ENCODE measurements around the gene NACA. TPM values are rescaled to one million over a fixed set of nuclear protein-coding genes. Genes with fewer than 3 reads are reported as not detected.

The NACA gene
- total RNA-seq, 1 experiment from 2014 or later: 804 TPM

- peak overlapping the region; percentile 42 for H3K4me3 Mint-ChIP-seq (ENCODE audit: unreplicated experiment)
- H3K36me3 Mint-ChIP-seq (ENCODE audit: insufficient read depth, unreplicated experiment): peaks cover 93% of the 10 kb centered on the region
- no peaks in the 10 kb centered on the region for H3K4me1 Mint-ChIP-seq (ENCODE audit: low read depth, unreplicated experiment)
- H3K9me3 ChIP-seq: no peaks in the 10 kb centered on the region
- TF ChIP-seq, protein P1, sequence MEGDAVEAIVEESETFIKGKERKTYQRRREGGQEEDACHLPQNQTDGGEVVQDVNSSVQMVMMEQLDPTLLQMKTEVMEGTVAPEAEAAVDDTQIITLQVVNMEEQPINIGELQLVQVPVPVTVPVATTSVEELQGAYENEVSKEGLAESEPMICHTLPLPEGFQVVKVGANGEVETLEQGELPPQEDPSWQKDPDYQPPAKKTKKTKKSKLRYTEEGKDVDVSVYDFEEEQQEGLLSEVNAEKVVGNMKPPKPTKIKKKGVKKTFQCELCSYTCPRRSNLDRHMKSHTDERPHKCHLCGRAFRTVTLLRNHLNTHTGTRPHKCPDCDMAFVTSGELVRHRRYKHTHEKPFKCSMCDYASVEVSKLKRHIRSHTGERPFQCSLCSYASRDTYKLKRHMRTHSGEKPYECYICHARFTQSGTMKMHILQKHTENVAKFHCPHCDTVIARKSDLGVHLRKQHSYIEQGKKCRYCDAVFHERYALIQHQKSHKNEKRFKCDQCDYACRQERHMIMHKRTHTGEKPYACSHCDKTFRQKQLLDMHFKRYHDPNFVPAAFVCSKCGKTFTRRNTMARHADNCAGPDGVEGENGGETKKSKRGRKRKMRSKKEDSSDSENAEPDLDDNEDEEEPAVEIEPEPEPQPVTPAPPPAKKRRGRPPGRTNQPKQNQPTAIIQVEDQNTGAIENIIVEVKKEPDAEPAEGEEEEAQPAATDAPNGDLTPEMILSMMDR (IDR thresholded peaks at IDR 0.05; ENCODE audit: insufficient read depth in 1 of 2, low read depth in 1 of 2, low read length in 1 of 2, severe bottlenecking in 1 of 2, unreplicated experiment in 1 of 2): no peak
- intact Hi-C loops (cut with micrococcal nuclease; ENCODE audit: unreplicated experiment): no loop called here
- DNase-seq: no peak
- no peaks in the 10 kb centered on the region for H3K9me3 Mint-ChIP-seq (ENCODE audit: unreplicated experiment)
- H3K27me3 Mint-ChIP-seq (ENCODE audit: insufficient read depth, unreplicated experiment): no peaks in the 10 kb centered on the region
- H3K4me1 ChIP-seq: no peaks in the 10 kb centered on the region
- H3K4me3 ChIP-seq (ENCODE audit: low read depth, low read length): no peak overlapping the region
- CTCF ChIA-PET: interaction anchor here (0.7 to 1.1 kb wide), 2 partner anchors 48 kb away, joined by 3 to 4 read pairs; no protein-coding TSS in a partner anchor
- POLR2A ChIA-PET: interaction anchor here (0.7 kb wide), 1 partner anchor 40 kb away, joined by 3 read pairs; the partner anchor contains the start of gene NACA
- H3K36me3 ChIP-seq (ENCODE audit: control insufficient read depth, insufficient read depth, low read length): no peaks in the 10 kb centered on the region
- no peaks in the 10 kb centered on the region for H3K27me3 ChIP-seq (replicated peaks; ENCODE audit: control insufficient read depth, insufficient read depth, low read length)
- BruUV-seq (replicated peaks): no TSS peak
- H3K27ac Mint-ChIP-seq (ENCODE audit: unreplicated experiment): no peak overlapping the region
These were observed 40.2 kb downstream of the NACA start for GRCh38 chr12:56684745-56685359.

GRCh38 chr12:56682323-56682722 lies 42.8 kb downstream of the NACA start:
- TF ChIP-seq, protein P1 (IDR thresholded peaks at IDR 0.05; ENCODE audit: insufficient read depth in 1 of 2, low read depth in 1 of 2, low read length in 1 of 2, severe bottlenecking in 1 of 2, unreplicated experiment in 1 of 2): no peak
- H3K4me1 Mint-ChIP-seq (ENCODE audit: low read depth, unreplicated experiment): no peaks in the 10 kb centered on the region
- peaks cover 91% of the 10 kb centered on the region for H3K36me3 Mint-ChIP-seq (ENCODE audit: insufficient read depth, unreplicated experiment)
- intact Hi-C loops (cut with micrococcal nuclease; ENCODE audit: unreplicated experiment): no loop called here
- Histone ChIP-seq H3K4me1 (peaks cover 6% of the 10 kb centered on the region; the same call in 1 of the 2 replicates), H3K4me3 (ENCODE audit: low read depth, low read length) (no peak overlapping the region), H3K9me3 (no peaks in the 10 kb centered on the region), H3K36me3 (ENCODE audit: control insufficient read depth, insufficient read depth, low read length) (0 out of 2 replicates have a peak, but pooled peaks cover 2% of the 10 kb centered on the region), H3K27me3 (replicated peaks; ENCODE audit: control insufficient read depth, insufficient read depth, low read length) (no peaks in the 10 kb centered on the region)
- H3K9me3 Mint-ChIP-seq (ENCODE audit: unreplicated experiment): no peaks in the 10 kb centered on the region
- BruUV-seq (replicated peaks): no TSS peak
- POLR2A ChIA-PET: no interaction called here
- H3K4me3 Mint-ChIP-seq (ENCODE audit: unreplicated experiment): no peak overlapping the region
- CTCF ChIA-PET: interaction anchor here (0.6 kb wide), 1 partner anchor 9 kb away, joined by 3 read pairs; no protein-coding TSS in a partner anchor
- no peak for DNase-seq
- no peak overlapping the region for H3K27ac Mint-ChIP-seq (ENCODE audit: unreplicated experiment)
- H3K27me3 Mint-ChIP-seq (ENCODE audit: insufficient read depth, unreplicated experiment): no peaks in the 10 kb centered on the region

- H3K4me3 Mint-ChIP-seq (ENCODE audit: unreplicated experiment): no peak overlapping the region
- TF ChIP-seq, protein P1 (IDR thresholded peaks at IDR 0.05; ENCODE audit: insufficient read depth in 1 of 2, low read depth in 1 of 2, low read length in 1 of 2, severe bottlenecking in 1 of 2, unreplicated experiment in 1 of 2): no peak
- 0 out of 2 replicates have a peak, but pooled peaks cover 2% of the 10 kb centered on the region for H3K36me3 ChIP-seq (ENCODE audit: control insufficient read depth, insufficient read depth, low read length)
- ChIA-PET CTCF (no interaction called here), POLR2A (interaction anchor here (0.6 to 1.5 kb wide), 3 partner anchors 8 to 529 kb away, joined by 3 to 4 read pairs (median 4); partner anchors contain the start of gene PTGES3)
- H3K4me1 Mint-ChIP-seq (ENCODE audit: low read depth, unreplicated experiment): no peaks in the 10 kb centered on the region
- intact Hi-C loops (cut with micrococcal nuclease; ENCODE audit: unreplicated experiment): no loop called here
- no peak for DNase-seq
- H3K36me3 Mint-ChIP-seq (ENCODE audit: insufficient read depth, unreplicated experiment): peaks cover 83% of the 10 kb centered on the region
- BruUV-seq (replicated peaks): no TSS peak
- no peaks in the 10 kb centered on the region for H3K27me3 Mint-ChIP-seq (ENCODE audit: insufficient read depth, unreplicated experiment)
- H3K4me3 ChIP-seq (ENCODE audit: low read depth, low read length): no peak overlapping the region
- peaks cover 8% of the 10 kb centered on the region; the same call in 1 of the 2 replicates for H3K4me1 ChIP-seq
- no peak overlapping the region for H3K27ac Mint-ChIP-seq (ENCODE audit: unreplicated experiment)
- H3K27me3 ChIP-seq (replicated peaks; ENCODE audit: control insufficient read depth, insufficient read depth, low read length): no peaks in the 10 kb centered on the region
- no peaks in the 10 kb centered on the region for H3K9me3 Mint-ChIP-seq (ENCODE audit: unreplicated experiment)
- no peaks in the 10 kb centered on the region for H3K9me3 ChIP-seq
These were observed 45.1 kb downstream of the NACA start for GRCh38 chr12:56679883-56680575.

All from Caco-2 (cell line).